PC-3 (cell line): Measurements from ENCODE around the gene SLC25A47. TPM values are rescaled to one million over a fixed set of nuclear protein-coding genes. Genes with fewer than 3 reads are reported as not detected.
"Not testable (repeated sequence)": the region's sequence is repeated elsewhere in the genome, so short reads cannot be mapped to it uniquely, and the experiment has no call there.

Experiments
- ATAC-seq: fragments of 200-7000 bp; cut with Tn5 transposase; 2 replicates; pipeline ENCODE4 v1.9.1; 2020; ENCODE audit warnings: mild to moderate bottlenecking, moderate library complexity
- BruUV-seq: library from RNA; stranded (reverse); fragments of 400-500 nt; replicated peaks from 2 replicates; lab custom pipeline; 2021; lab: Mats Ljungman, UMichigan
- CTCF ChIA-PET: fragments of 300-600 bp; sonication (Branson Sonifier 250); formaldehyde crosslinking; loops from one replicate; lab custom pipeline; 2022; ENCODE audit warnings: antibody characterized with exemption; lab: Charles Lee
- POLR2A ChIA-PET: fragments of 300-600 bp; sonication (Branson Sonifier 250); formaldehyde crosslinking; loops from one replicate; lab custom pipeline; 2022; ENCODE audit warnings: antibody characterized with exemption; ENCODE audit not compliant: unreplicated experiment; lab: Charles Lee
- DNase-seq: peaks from one replicate; pipeline ENCODE4 v3.0.0-alpha.2; 2015
- H2AFZ ChIP-seq: fragments of 300-600 bp; sonication (generic); 2 replicates; pipeline ENCODE4 v1.6.0; 2016; ENCODE audit warnings: antibody characterized with exemption, low read length
- H3F3A ChIP-seq: fragments of 300-600 bp; sonication (generic); one replicate; pipeline ENCODE4 v1.6.0; 2017; ENCODE audit warnings: antibody characterized with exemption, low read length, control low read depth, mild to moderate bottlenecking; ENCODE audit not compliant: unreplicated experiment
- H3K27ac ChIP-seq: fragments of 300-600 bp; sonication (generic); 2 replicates; pipeline ENCODE4 v1.5.1; 2016; ENCODE audit warnings: mild to moderate bottlenecking, low read length
- H3K27me3 ChIP-seq: fragments of 300-600 bp; sonication (generic); 2 replicates; pipeline ENCODE4 v1.6.1; 2016; ENCODE audit warnings: low read length, mixed read lengths
- H3K36me3 ChIP-seq: fragments of 300-600 bp; sonication (generic); 2 replicates; pipeline ENCODE4 v1.6.1; 2016; ENCODE audit warnings: low read depth, mixed run types, low read length, mixed read lengths
- H3K4me1 ChIP-seq: fragments of 300-600 bp; sonication (generic); 2 replicates; pipeline ENCODE4 v1.5.1; 2016; ENCODE audit warnings: low read length; ENCODE audit not compliant: insufficient read depth
- H3K4me2 ChIP-seq: fragments of 300-600 bp; sonication (generic); 2 replicates; pipeline ENCODE4 v1.6.0; 2016; ENCODE audit warnings: low read length
- H3K4me3 ChIP-seq: fragments of 300-600 bp; sonication (generic); 2 replicates; pipeline ENCODE4 v1.5.1; 2016; ENCODE audit warnings: mild to moderate bottlenecking, low read length, mixed read lengths
- H3K79me2 ChIP-seq: fragments of 300-600 bp; sonication (generic); 2 replicates; pipeline ENCODE4 v1.6.1; 2017; ENCODE audit warnings: low read length, mixed read lengths
- H3K9ac ChIP-seq: fragments of 300-600 bp; sonication (generic); 2 replicates; pipeline ENCODE4 v1.6.0; 2016; ENCODE audit warnings: mild to moderate bottlenecking, low read length
- H3K9me2 ChIP-seq: fragments of 300-600 bp; sonication (generic); replicated peaks from 2 replicates; pipeline ENCODE4 v1.6.1; 2016; ENCODE audit warnings: mixed run types, low read length, mixed read lengths
- H3K9me3 ChIP-seq: fragments of 300-600 bp; sonication (generic); 2 replicates; pipeline ENCODE4 v1.6.1; 2016; ENCODE audit warnings: low read length, mixed read lengths
- H4K20me1 ChIP-seq: fragments of 300-600 bp; sonication (generic); 2 replicates; pipeline ENCODE4 v1.6.1; 2016; ENCODE audit warnings: low read length, mixed read lengths
- EZH2 ChIP-seq: fragments of 300-600 bp; sonication (generic); IDR thresholded peaks from one replicate; pipeline ENCODE4 v1.6.1; 2017; ENCODE audit warnings: antibody characterized with exemption, mild to moderate bottlenecking, low read length; ENCODE audit not compliant: unreplicated experiment
- EZH2phosphoT487 ChIP-seq: fragments of 300-600 bp; sonication (generic); IDR thresholded peaks from 2 replicates; pipeline ENCODE4 v1.6.1; 2018; ENCODE audit warnings: mild to moderate bottlenecking, antibody characterized with exemption, low read length, borderline replicate concordance
- intact Hi-C: fragments of 100-400 bp; cut with micrococcal nuclease; formaldehyde crosslinking; loops from 2 replicates; pipeline ENCODE4 v1.9.0; 2023
- total RNA-seq: library from RNA; depleted of rRNA; stranded (reverse); fragments of >200 nt; gene quantifications from 2 replicates; pipeline ENCODE4 v1.2.3, GENCODE V29; 2014
- TF ChIP-seq, protein P1 (sequence below): fragments of 300-600 bp; sonication (generic); conservative IDR thresholded peaks from 2 replicates; pipeline ENCODE4 v1.5.1; 2017; ENCODE audit warnings: antibody characterized with exemption, low read depth, mild to moderate bottlenecking, low read length

Gene SLC25A47
- total RNA-seq, 1 experiment from 2014 or later, result 0.07 TPM

DNA sequence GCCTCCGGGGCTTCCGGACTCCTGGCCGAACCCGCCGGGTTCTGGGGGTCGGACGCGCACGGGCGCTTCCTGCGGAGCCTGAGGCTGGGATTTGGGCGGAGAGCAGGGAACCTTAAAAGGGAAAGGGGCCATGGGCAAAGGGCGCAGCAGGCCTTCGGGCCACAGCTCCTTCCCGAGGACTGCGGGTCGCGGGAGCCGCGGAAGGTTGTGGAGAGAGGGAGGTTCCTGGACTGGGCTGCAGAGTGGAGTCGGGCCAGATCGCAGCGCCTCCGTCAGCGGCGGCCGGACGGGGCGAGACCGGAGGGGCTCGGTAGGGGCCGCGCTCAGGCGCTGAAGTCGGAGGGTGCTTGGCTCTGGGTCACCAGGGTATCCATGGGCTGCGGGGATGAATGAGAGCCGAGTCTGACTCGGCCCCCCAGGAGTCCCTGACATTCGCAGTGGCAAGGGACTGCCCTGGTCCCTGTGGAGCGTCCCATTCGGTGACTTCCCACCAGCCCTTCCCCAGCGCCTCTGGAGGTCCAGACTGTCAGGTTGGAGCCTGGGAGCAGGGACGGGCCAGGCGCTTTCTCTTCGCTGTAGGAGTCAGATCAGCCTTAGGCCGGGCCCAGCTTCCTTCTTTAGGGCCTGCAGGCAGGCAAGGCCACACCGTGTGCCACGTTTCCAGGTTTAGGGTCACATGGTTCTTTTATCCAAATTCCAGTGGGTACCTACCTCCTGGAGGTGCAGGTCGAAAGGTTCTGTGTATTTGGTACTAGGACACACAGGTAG, 16.0 kb upstream of the SLC25A47 start:
- intact Hi-C loops, result no loop called here
- Histone ChIP-seq H2AFZ (peak overlapping the region; percentile 97), H4K20me1 (peaks cover 9% of the 10 kb centered on the region; the same call in 1 of the 2 replicates), H3K9ac (peak overlapping the region; percentile 76), H3K27me3 (no peaks in the 10 kb centered on the region), H3K79me2 (peaks cover 17% of the 10 kb centered on the region), H3K9me3 (no peaks in the 10 kb centered on the region), H3K4me1 (peaks cover 33% of the 10 kb centered on the region), H3K4me2 (peak overlapping the region; percentile 92), H3K27ac (no peak overlapping the region), H3K36me3 (no peaks in the 10 kb centered on the region), H3K9me2 (no peaks in the 10 kb centered on the region), H3F3A (peaks cover 6% of the 10 kb centered on the region), H3K4me3 (peak overlapping the region; percentile 88)
- no peak for DNase-seq
- no peak for TF ChIP-seq EZH2
- TF ChIP-seq, protein P1, sequence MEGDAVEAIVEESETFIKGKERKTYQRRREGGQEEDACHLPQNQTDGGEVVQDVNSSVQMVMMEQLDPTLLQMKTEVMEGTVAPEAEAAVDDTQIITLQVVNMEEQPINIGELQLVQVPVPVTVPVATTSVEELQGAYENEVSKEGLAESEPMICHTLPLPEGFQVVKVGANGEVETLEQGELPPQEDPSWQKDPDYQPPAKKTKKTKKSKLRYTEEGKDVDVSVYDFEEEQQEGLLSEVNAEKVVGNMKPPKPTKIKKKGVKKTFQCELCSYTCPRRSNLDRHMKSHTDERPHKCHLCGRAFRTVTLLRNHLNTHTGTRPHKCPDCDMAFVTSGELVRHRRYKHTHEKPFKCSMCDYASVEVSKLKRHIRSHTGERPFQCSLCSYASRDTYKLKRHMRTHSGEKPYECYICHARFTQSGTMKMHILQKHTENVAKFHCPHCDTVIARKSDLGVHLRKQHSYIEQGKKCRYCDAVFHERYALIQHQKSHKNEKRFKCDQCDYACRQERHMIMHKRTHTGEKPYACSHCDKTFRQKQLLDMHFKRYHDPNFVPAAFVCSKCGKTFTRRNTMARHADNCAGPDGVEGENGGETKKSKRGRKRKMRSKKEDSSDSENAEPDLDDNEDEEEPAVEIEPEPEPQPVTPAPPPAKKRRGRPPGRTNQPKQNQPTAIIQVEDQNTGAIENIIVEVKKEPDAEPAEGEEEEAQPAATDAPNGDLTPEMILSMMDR, result no peak
- no peak for TF ChIP-seq EZH2phosphoT487
- peak; percentile 3; the same call in 1 of the 2 replicates for ATAC-seq
- ChIA-PET CTCF (no interaction called here), POLR2A (no interaction called here)
- no TSS peak for BruUV-seq

DNA sequence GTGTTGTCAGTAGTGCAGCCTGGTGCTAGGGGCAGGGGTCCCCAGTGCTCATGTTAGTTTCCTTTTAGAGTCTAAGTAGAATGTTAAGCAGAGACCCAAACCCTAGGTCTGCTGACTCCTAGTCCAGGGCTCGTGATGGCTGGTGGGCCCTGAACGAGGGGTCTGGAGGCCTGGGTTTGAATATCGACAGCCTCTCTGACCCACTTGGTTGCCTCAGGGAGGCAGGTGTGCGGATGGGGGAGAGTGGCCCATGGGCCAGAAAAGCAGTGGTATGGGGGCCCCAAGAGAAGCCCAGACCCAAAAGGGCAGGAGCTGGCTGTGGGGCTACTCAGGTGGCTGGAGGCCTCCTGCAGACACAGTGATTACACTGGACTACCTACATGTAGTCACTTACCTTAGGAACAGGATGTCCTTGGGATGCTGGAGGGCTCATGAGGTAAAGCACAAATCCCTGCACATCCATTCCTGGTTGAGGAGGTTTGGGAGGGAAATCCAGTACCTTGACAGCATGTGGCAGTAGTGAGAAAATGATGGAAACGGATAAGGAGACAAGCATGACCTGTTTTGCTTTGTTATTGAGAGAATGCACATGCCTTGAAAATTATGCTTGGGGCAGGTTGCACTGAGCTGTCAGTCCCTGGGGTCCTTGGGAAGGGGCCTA, 15.2 kb upstream of the SLC25A47 start:
- Histone ChIP-seq H3K27ac (no peak overlapping the region), H3F3A (peaks cover 4% of the 10 kb centered on the region), H3K4me2 (peak overlapping the region; percentile 92), H3K36me3 (no peaks in the 10 kb centered on the region), H3K4me3 (peak overlapping the region; percentile 88), H2AFZ (0 out of 2 replicates have a peak overlapping the region, but pooled peaks have one; percentile 97), H4K20me1 (peaks cover 9% of the 10 kb centered on the region; the same call in 1 of the 2 replicates), H3K27me3 (no peaks in the 10 kb centered on the region), H3K9me2 (no peaks in the 10 kb centered on the region), H3K9me3 (no peaks in the 10 kb centered on the region), H3K4me1 (peaks cover 30% of the 10 kb centered on the region), H3K79me2 (peaks cover 17% of the 10 kb centered on the region), H3K9ac (0 out of 2 replicates have a peak overlapping the region, but pooled peaks have one; percentile 76)
- ATAC-seq, result no peak
- peak; percentile 42 for DNase-seq
- intact Hi-C loops, result no loop called here
- POLR2A ChIA-PET, result no interaction called here
- TSS peak; percentile 43 for BruUV-seq
- CTCF ChIA-PET, result no interaction called here
- TF ChIP-seq, protein P1, result no peak
- no peak for TF ChIP-seq EZH2
- no peak for TF ChIP-seq EZH2phosphoT487

DNA sequence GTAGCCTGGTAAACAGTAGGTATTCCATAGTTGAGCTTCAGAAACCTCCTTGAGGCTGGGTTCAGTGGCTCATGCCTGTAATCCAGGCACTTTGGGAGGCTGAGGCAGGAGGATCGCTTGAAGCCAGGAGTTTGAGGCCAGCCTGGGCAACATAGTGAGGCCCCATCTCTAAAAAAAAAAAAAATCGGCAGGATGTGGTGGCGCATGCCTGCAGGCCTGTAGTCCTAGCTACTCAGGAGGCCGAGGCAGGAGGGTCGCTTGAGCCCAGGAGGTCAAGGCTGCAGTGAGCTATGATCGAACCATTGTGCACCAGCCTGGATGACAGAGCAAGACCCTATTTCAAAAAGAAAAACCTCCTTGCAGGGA, 14.7 kb upstream of the SLC25A47 start:
- H3K9me2 ChIP-seq, ATAC-seq, H3F3A ChIP-seq, BruUV-seq, H4K20me1 ChIP-seq, H3K27ac ChIP-seq, H3K36me3 ChIP-seq, H3K4me2 ChIP-seq, H3K27me3 ChIP-seq, CTCF ChIA-PET, H2AFZ ChIP-seq, DNase-seq, intact Hi-C loops, H3K9me3 ChIP-seq, H3K9ac ChIP-seq, POLR2A ChIA-PET, H3K4me3 ChIP-seq: not testable (repeated sequence)
- peaks cover 25% of the 10 kb centered on the region for H3K4me1 ChIP-seq
- peaks cover 17% of the 10 kb centered on the region for H3K79me2 ChIP-seq
